ENCODE measurements around the gene DUS1L. TPM values are rescaled to one million over a fixed set of nuclear protein-coding genes. Genes with fewer than 3 reads are reported as not detected.

Gene DUS1L
- total RNA-seq, 2 experiments from 2014 or later = 132 to 133 TPM

DNA sequence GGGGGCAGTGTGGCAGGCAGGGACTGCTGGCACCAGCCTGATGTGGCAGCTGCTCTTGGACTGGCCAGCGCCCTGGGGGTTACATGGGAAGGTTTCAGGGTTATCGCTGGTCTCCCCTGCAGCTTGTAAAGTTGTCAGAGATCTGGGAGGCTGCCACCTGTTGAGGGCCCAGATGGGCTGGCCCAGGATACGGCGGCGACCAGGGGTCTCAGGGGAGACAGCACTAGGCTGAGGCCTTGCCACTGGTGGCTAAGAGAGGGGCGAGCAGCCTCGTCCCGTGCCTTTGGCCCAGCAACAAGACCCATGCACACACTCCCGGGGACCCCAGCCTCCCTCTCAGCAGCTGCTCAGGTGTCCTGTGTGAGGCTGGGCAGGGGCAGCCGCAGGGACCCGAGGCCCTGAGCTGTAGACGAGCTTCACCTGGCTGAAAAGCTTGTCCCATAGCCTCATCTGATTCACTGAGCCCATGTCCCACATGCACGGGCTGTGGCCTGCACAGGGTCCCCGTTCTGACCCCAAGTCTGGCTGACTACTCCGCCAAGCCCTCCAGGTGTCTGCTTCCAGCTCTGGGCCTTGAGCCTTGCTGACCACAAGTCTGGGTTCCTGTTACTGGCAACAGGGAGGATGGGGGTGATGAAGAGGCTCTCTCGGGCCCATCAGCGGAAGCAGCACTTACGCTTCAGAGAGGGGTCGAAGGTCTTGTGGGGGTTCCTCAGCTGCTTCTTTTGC lies 6.2 kb downstream of the DUS1L start:
- intact Hi-C loops (cut with micrococcal nuclease) = no loop called here
- Mint-ChIP-seq H3K4me3 (no peak overlapping the region), H3K36me3 (ENCODE audit: low read depth) (peaks cover 2% of the 10 kb centered on the region), H3K27ac (no peak overlapping the region), H3K27me3 (ENCODE audit: low read depth) (no peaks in the 10 kb centered on the region), H3K9me3 (no peaks in the 10 kb centered on the region), H3K4me1 (ENCODE audit: low read depth) (peaks cover 7% of the 10 kb centered on the region)
- CTCF ChIA-PET = interaction anchor here (1.0 kb wide), 1 partner anchor 11 kb away, joined by 4 read pairs; no protein-coding TSS in a partner anchor
- no peak for DNase-seq

- Mint-ChIP-seq H3K27ac (no peak overlapping the region), H3K27me3 (ENCODE audit: low read depth) (no peaks in the 10 kb centered on the region), H3K36me3 (ENCODE audit: low read depth) (peaks cover 2% of the 10 kb centered on the region), H3K4me3 (no peak overlapping the region), H3K4me1 (ENCODE audit: low read depth) (peaks cover 1% of the 10 kb centered on the region), H3K9me3 (no peaks in the 10 kb centered on the region)
- DNase-seq = no peak
- CTCF ChIA-PET = no interaction called here
- intact Hi-C loops (cut with micrococcal nuclease) = no loop called here
Observed at GRCh38 chr17:82058855-82059249, 6.8 kb downstream of the DUS1L start.

GRCh38 chr17:82058230-82058854 lies 7.3 kb downstream of the DUS1L start:
- intact Hi-C loops (cut with micrococcal nuclease) = no loop called here
- H3K27me3 Mint-ChIP-seq (ENCODE audit: low read depth) = no peaks in the 10 kb centered on the region
- no peak for DNase-seq
- H3K27ac Mint-ChIP-seq = no peak overlapping the region
- CTCF ChIA-PET = no interaction called here
- H3K36me3 Mint-ChIP-seq (ENCODE audit: low read depth) = peaks cover 2% of the 10 kb centered on the region
- H3K4me3 Mint-ChIP-seq = no peak overlapping the region
- no peaks in the 10 kb centered on the region for H3K9me3 Mint-ChIP-seq
- H3K4me1 Mint-ChIP-seq (ENCODE audit: low read depth) = peaks cover 5% of the 10 kb centered on the region

DNA sequence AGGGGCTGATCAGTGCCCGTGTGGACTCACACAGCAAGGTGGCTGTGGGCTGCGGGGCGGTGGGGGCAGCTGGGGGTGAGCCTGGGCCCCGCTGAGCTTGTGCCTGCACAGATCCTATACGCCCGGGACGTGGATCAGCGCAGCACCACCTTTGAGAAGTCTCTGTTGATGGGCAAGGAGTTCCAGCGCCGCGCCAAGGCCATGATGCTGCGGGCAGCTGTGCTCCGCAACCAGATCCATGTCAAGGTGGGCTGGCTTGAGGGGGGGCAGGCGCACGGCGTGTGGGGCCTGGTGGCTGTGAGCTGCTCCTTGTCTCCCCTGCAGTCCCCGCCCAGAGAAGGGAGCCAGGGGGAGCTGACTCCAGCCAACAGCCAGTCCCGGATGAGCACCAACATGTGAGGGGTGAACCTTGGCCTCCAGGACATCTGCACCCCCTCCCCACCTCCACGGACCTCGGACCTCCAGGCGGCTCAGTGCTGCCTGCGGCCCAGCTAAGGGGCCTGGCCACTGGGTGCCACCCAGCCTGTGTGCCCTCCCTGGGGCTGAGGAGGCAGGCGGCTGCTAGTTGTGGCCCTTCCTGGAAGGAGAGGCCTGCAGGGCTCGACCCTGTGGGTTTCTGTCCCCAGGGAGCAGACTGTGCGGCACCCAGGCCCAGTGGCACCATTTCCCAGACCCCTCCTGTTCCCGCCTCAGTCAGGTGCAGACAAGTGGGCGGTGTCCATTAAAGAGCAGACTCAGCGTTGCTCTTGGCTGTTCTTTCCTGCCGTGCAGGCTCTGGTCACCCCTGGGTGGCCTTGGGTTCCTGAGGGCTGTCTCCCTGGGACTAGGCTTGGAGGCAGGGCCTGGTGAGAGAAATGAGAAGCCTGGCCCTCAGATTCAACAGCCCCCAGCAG lies 8.6 kb downstream of the DUS1L start:
- H3K36me3 Mint-ChIP-seq (ENCODE audit: low read depth) = peaks cover 2% of the 10 kb centered on the region
- no peak overlapping the region for H3K4me3 Mint-ChIP-seq
- H3K9me3 Mint-ChIP-seq = no peaks in the 10 kb centered on the region
- H3K27me3 Mint-ChIP-seq (ENCODE audit: low read depth) = no peaks in the 10 kb centered on the region
- peaks cover 13% of the 10 kb centered on the region for H3K4me1 Mint-ChIP-seq (ENCODE audit: low read depth)
- no peak overlapping the region for H3K27ac Mint-ChIP-seq
- DNase-seq = no peak
- CTCF ChIA-PET = interaction anchor here (1.0 kb wide), 1 partner anchor 9 kb away, joined by 4 read pairs; the partner anchor contains the start of gene DUS1L
- intact Hi-C loops (cut with micrococcal nuclease) = no loop called here

DNA sequence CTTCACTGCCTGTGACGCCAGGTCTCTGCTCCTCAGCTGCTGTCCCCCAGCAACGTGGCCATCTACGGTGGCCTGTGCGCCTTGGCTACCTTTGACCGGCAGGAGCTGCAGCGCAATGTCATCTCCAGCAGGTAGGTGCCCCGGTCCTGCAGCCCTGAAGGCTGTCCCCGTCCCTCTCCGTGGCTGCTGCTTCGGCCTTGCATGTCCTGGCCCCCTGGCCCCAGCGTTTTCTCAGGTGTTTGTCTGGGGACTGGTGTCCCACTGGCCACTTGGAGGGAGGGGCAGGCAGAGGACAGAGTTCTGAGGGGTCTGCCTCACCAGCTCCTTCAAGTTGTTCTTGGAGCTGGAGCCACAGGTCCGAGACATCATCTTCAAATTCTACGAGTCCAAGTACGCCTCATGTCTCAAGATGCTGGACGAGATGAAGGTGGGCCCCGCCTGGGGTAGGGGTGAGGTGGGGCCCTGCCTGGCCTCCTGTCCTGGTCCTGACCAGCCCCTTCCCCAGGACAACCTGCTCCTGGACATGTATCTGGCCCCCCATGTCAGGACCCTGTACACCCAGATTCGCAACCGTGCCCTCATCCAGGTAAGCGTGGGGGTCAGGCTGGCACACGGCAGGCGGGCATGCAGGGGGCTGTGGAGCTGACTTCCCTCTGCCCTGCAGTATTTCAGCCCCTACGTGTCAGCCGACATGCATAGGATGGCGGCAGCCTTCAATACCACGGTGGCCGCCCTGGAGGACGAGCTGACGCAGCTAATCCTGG lies 9.5 kb downstream of the DUS1L start:
- no peak overlapping the region for H3K27ac Mint-ChIP-seq
- no peaks in the 10 kb centered on the region for H3K9me3 Mint-ChIP-seq
- no peak for DNase-seq
- intact Hi-C loops (cut with micrococcal nuclease) = no loop called here
- peaks cover 13% of the 10 kb centered on the region for H3K4me1 Mint-ChIP-seq (ENCODE audit: low read depth)
- CTCF ChIA-PET = interaction anchor here (1.0 kb wide), 1 partner anchor 10 kb away, joined by 4 read pairs; the partner anchor contains the start of gene DUS1L
- peaks cover 2% of the 10 kb centered on the region for H3K36me3 Mint-ChIP-seq (ENCODE audit: low read depth)
- H3K27me3 Mint-ChIP-seq (ENCODE audit: low read depth) = no peaks in the 10 kb centered on the region
- no peak overlapping the region for H3K4me3 Mint-ChIP-seq

- Mint-ChIP-seq H3K9me3 (no peaks in the 10 kb centered on the region), H3K27me3 (ENCODE audit: low read depth) (no peaks in the 10 kb centered on the region), H3K4me3 (no peak overlapping the region), H3K27ac (no peak overlapping the region), H3K4me1 (ENCODE audit: low read depth) (peaks cover 19% of the 10 kb centered on the region), H3K36me3 (ENCODE audit: low read depth) (peaks cover 2% of the 10 kb centered on the region)
- DNase-seq = no peak
- CTCF ChIA-PET = interaction anchor here (1.1 kb wide), 1 partner anchor 133 kb away, joined by 3 read pairs; no protein-coding TSS in a partner anchor
- intact Hi-C loops (cut with micrococcal nuclease) = no loop called here
Observed at GRCh38 chr17:82055023-82055964, 10.3 kb downstream of the DUS1L start.

DNA sequence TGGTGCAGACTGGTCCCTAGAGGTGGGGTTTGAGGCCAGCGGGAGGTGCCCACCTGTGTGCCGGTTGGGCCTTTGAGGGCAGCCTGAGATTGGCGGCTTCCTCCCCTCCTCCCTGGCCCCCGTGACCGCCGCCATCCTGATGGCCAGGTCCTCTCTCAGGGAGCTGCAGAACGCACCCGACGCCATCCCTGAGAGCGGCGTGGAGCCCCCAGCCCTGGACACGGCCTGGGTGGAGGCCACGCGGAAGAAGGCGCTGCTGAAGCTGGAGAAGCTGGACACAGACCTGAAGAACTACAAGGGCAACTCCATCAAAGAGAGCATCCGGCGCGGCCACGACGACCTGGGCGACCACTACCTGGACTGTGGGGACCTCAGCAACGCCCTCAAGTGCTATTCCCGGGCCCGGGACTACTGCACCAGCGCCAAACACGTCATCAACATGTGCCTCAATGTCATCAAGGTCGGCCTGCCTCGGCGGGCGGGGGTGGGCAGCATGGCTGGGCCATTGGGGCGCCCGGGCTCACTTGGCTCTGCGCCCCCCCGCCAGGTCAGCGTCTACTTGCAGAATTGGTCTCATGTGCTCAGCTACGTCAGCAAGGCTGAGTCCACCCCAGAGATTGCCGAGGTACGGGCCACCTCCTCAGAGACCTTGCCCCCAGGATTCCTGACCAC lies 11.1 kb downstream of the DUS1L start:
- intact Hi-C loops (cut with micrococcal nuclease) = no loop called here
- Mint-ChIP-seq H3K27me3 (ENCODE audit: low read depth) (no peaks in the 10 kb centered on the region), H3K27ac (no peak overlapping the region), H3K9me3 (no peaks in the 10 kb centered on the region), H3K36me3 (ENCODE audit: low read depth) (peaks cover 2% of the 10 kb centered on the region), H3K4me1 (ENCODE audit: low read depth) (peaks cover 22% of the 10 kb centered on the region), H3K4me3 (peak overlapping the region; percentile 24)
- DNase-seq = no peak
- CTCF ChIA-PET = interaction anchor here (0.6 to 1.1 kb wide), 2 partner anchors 14 to 133 kb away, joined by 3 read pairs; no protein-coding TSS in a partner anchor

- H3K27me3 Mint-ChIP-seq (ENCODE audit: low read depth) = no peaks in the 10 kb centered on the region
Observed at GRCh38 chr17:82053556-82054263, 11.9 kb downstream of the DUS1L start.

GRCh38 chr17:82053130-82053529 lies 12.5 kb downstream of the DUS1L start:
- CTCF ChIA-PET = no interaction called here
- peak overlapping the region; percentile 84 for H3K4me3 Mint-ChIP-seq
- peaks cover 22% of the 10 kb centered on the region for H3K4me1 Mint-ChIP-seq (ENCODE audit: low read depth)
- no peaks in the 10 kb centered on the region for H3K9me3 Mint-ChIP-seq
- no peak overlapping the region for H3K27ac Mint-ChIP-seq
- DNase-seq = no peak
- H3K36me3 Mint-ChIP-seq (ENCODE audit: low read depth) = peaks cover 2% of the 10 kb centered on the region
- H3K27me3 Mint-ChIP-seq (ENCODE audit: low read depth) = no peaks in the 10 kb centered on the region
- intact Hi-C loops (cut with micrococcal nuclease) = no loop called here

More at GRCh38 chr17:82053556-82054263, 11.9 kb downstream of the DUS1L start:
- Mint-ChIP-seq H3K4me1 (ENCODE audit: low read depth) (peaks cover 22% of the 10 kb centered on the region), H3K27ac (no peak overlapping the region), H3K36me3 (ENCODE audit: low read depth) (peaks cover 2% of the 10 kb centered on the region), H3K9me3 (no peaks in the 10 kb centered on the region), H3K4me3 (peak overlapping the region; percentile 84)
- DNase-seq = no peak
- intact Hi-C loops (cut with micrococcal nuclease) = no loop called here
- CTCF ChIA-PET = interaction anchor here (0.6 kb wide), 1 partner anchor 15 kb away, joined by 3 read pairs; no protein-coding TSS in a partner anchor

DNA sequence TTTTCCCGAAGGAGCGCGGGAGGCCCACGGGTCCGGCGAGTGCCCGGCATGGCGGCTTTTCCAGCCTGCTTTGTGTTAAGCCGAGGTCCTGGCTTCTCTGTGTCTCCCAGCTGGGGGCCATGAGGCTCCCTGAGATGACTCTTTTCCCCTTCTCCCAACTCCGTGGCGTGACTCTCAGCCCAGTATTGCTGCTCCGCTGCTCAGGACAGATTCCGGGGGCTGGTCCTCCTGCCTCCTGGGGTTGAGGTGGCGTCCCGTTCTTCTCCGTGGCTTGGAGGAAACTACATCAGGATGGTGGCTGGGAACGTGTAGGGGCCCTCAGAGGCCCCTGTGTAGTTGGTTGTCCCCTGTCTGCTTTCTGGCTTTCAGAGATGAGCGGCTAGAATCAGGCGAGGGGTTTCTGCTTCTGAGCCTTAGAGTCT lies 13.0 kb downstream of the DUS1L start:
- Mint-ChIP-seq H3K4me1 (ENCODE audit: low read depth) (peaks cover 22% of the 10 kb centered on the region), H3K36me3 (ENCODE audit: low read depth) (no peaks in the 10 kb centered on the region), H3K9me3 (no peaks in the 10 kb centered on the region), H3K27ac (peak overlapping the region; percentile 41), H3K27me3 (ENCODE audit: low read depth) (no peaks in the 10 kb centered on the region), H3K4me3 (peak overlapping the region; percentile 84)
- DNase-seq = no peak
- intact Hi-C loops (cut with micrococcal nuclease) = no loop called here
- CTCF ChIA-PET = no interaction called here
